ENCODE measurements around the gene ETS2. TPM values are rescaled to one million over a fixed set of nuclear protein-coding genes. Genes with fewer than 3 reads are reported as not detected.

ETS2 gene
- total and polyA plus RNA-seq, 2 of the 8 experiments (the other 6 are each of a cell fraction or from before 2014, with no cell fraction given): 11.0 to 45.1 TPM

DNA sequence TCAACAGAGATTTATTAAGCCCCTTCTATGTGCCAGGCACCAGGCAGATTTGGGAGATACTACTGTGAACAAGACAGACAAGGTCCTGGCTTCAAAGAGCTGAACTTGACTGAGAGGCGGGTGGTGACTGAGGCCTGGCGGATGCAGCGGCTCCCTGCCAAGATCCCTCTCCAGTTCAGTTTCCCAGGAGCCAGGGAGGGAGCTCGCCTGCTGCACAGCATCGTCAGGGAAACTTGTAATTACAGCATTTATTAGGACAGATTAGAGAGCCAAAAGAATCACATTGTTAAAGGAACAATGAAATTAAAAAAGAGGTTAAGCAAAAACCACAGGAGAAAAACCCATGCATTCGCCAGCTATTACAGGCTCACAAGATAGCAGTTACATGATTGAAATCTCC is 55.3 kb downstream of the ETS2 start (continued):
- TF ChIP-seq TBP (IDR thresholded peaks at IDR 0.05; ENCODE audit: low read depth, low read length) (no peak), KDM1A (IDR thresholded peaks at IDR 0.05; ENCODE audit: borderline replicate concordance, low read length) (no peak), NANOG (IDR thresholded peaks at IDR 0.05; ENCODE audit: insufficient read depth, low read depth, low read length, poor library complexity, severe bottlenecking) (no peak), EP300 (IDR thresholded peaks at IDR 0.05; ENCODE audit: borderline replicate concordance in 1 of 2, low read depth in 2 of 2, low read length in 2 of 2) (no peak), HDAC2 (IDR thresholded peaks at IDR 0.05; ENCODE audit: borderline replicate concordance in 1 of 2, low read depth in 2 of 2, low read length in 2 of 2) (no peak), RAD21 (IDR thresholded peaks at IDR 0.05 in 1 of 2, conservative IDR thresholded peaks at IDR 0.05 in 1 of 2; ENCODE audit: low read depth in 2 of 2, low read length in 2 of 2) (no peak), JUN (IDR thresholded peaks at IDR 0.05; ENCODE audit: low read depth, low read length) (no peak)
